ENCODE data around the gene CAB39.

Gene CAB39

GRCh38 chr2:230712443-230713330 is at the start of gene CAB39:
Gene CAB39, plus strand, starts transcription at chr2:230712842. Its CDS starts 47,160 bp downstream, at chr2:230760002.
- TF ChIP-seq ZFX (IDR thresholded peaks at IDR 0.05; ENCODE audit: borderline replicate concordance) (no peak), CTCF (IDR thresholded peaks at IDR 0.05) (peak; percentile 95)

GRCh38 chr2:230664128-230664527 is 48.5 kb upstream of the CAB39 start:
- TF ChIP-seq CTCF (IDR thresholded peaks at IDR 0.05) (no peak), ZFX (IDR thresholded peaks at IDR 0.05; ENCODE audit: borderline replicate concordance) (no peak)
- no peak overlapping the region for H3K27ac ChIP-seq

More at GRCh38 chr2:230712443-230713330, at the start of gene CAB39:
- peak within 1 kb of the TSS; percentile 49 for H3K27ac ChIP-seq

GRCh38 chr2:230664844-230665243 is 47.8 kb upstream of the CAB39 start:
- H3K27ac ChIP-seq: no peak overlapping the region
- TF ChIP-seq CTCF (IDR thresholded peaks at IDR 0.05) (no peak), ZFX (IDR thresholded peaks at IDR 0.05; ENCODE audit: borderline replicate concordance) (no peak)

- H3K27ac ChIP-seq: no peak overlapping the region
- TF ChIP-seq ZFX (IDR thresholded peaks at IDR 0.05; ENCODE audit: borderline replicate concordance) (no peak), CTCF (IDR thresholded peaks at IDR 0.05) (no peak)
Measured at GRCh38 chr2:230665263-230665691, 47.4 kb upstream of the CAB39 start.

GRCh38 chr2:230666446-230666845 is 46.2 kb upstream of the CAB39 start:
- no peak overlapping the region for H3K27ac ChIP-seq

GRCh38 chr2:230666885-230667712 is 45.5 kb upstream of the CAB39 start:
- no peak for TF ChIP-seq CTCF (IDR thresholded peaks at IDR 0.05)
- no peak for TF ChIP-seq ZFX (IDR thresholded peaks at IDR 0.05; ENCODE audit: borderline replicate concordance)
- no peak overlapping the region for H3K27ac ChIP-seq

More at GRCh38 chr2:230666446-230666845, 46.2 kb upstream of the CAB39 start:
- no peak for TF ChIP-seq CTCF (IDR thresholded peaks at IDR 0.05)
- TF ChIP-seq ZFX (IDR thresholded peaks at IDR 0.05; ENCODE audit: borderline replicate concordance): no peak
